Measurements from ENCODE around the gene EIF2AK3. TPM values are rescaled to one million over a fixed set of nuclear protein-coding genes. Genes with fewer than 3 reads are reported as not detected.

EIF2AK3 gene
- total and polyA plus RNA-seq, 2 of the 4 experiments (the other 2 are of a cell fraction): 7.9 to 22.8 TPM

DNA sequence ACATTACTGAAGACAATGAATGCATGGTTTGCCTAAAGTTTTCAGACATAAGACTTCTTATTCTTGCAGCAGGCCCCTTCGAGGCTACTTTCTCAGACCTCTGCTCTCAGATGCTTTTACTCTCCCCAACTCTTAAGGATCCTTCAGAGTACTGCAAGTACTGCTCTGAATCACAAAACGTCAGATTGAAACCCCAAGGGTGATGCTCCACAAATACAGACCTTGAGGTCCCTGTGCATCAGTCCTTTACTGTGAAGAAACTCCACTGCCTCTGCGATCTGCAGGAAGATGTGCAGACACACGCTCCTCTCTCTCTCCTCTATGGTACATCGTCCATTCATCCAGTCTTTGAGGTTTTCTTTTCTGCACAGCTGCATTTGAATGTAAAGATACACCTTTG lies 52.8 kb downstream of the EIF2AK3 start:
- no peaks in the 10 kb centered on the region for H3K27me3 ChIP-seq (ENCODE audit: control insufficient read depth, insufficient read depth, low read length)
- H3K9me1 ChIP-seq (ENCODE audit: insufficient read depth, low read length): peaks cover 2% of the 10 kb centered on the region
- intact Hi-C loops (cut with micrococcal nuclease) (no loop called here), dilution Hi-C loops (cut with HindIII; ENCODE audit: low sequenced_read_pairs, unreplicated experiment) (no loop called here), in situ Hi-C loops (cut with MboI; ENCODE audit: low sequenced_read_pairs) (no loop called here)
- H3K36me3 ChIP-seq (ENCODE audit: control insufficient read depth, insufficient read depth, low read length): peaks cover 38% of the 10 kb centered on the region
- H2BK5ac ChIP-seq (ENCODE audit: low read depth, low read length, poor library complexity, severe bottlenecking): no peak overlapping the region
- peaks cover 2% of the 10 kb centered on the region; the same call in 1 of the 2 replicates for H3K4me1 ChIP-seq (ENCODE audit: control insufficient read depth, insufficient read depth, low read length)
- H3K9me3 ChIP-seq (ENCODE audit: control insufficient read depth, insufficient read depth, low read length): no peaks in the 10 kb centered on the region
- H3K27ac ChIP-seq (ENCODE audit: insufficient read depth, low read length): no peak overlapping the region
- no peak for DNase-seq
- H3K14ac ChIP-seq (replicated peaks; ENCODE audit: low read depth, low read length): no peak overlapping the region
- H3K56ac ChIP-seq (ENCODE audit: extremely low read depth, insufficient read depth, low read length): no peak overlapping the region
- POLR2A ChIA-PET (ENCODE audit: unreplicated experiment): no interaction called here
- no peaks in the 10 kb centered on the region for H4K20me1 ChIP-seq (ENCODE audit: insufficient read depth, low read length)
- WGBS, 2 experiments (ENCODE audit: extremely low coverage in 2 of 2, insufficient read length in 1 of 2): no CpG with 5 or more reads among the region's 5 CpGs
- H2BK120ac ChIP-seq (ENCODE audit: low read depth, low read length): no peak overlapping the region
- H2BK20ac ChIP-seq (ENCODE audit: low read depth, low read length): no peak overlapping the region
- CTCF ChIA-PET: no interaction called here
- peaks cover 12 to 16% of the 10 kb centered on the region in 2 experiments for H3K79me1 ChIP-seq (ENCODE audit: low read depth in 1 of 2, low read length in 2 of 2)
- no peak overlapping the region for H2BK15ac ChIP-seq (ENCODE audit: low read depth, low read length)
- H4K91ac ChIP-seq (ENCODE audit: insufficient read depth, low read depth, low read length): no peak overlapping the region
- no TSS peak for BruUV-seq (replicated peaks)
- H3K4me3 ChIP-seq (ENCODE audit: insufficient read depth, low read depth, low read length): no peak overlapping the region
- H3K9ac ChIP-seq (ENCODE audit: low read depth, low read length): no peak overlapping the region
- no peak overlapping the region for H2AFZ ChIP-seq (replicated peaks; ENCODE audit: low read length, poor library complexity)
- no peak overlapping the region for H3K4me2 ChIP-seq (ENCODE audit: low read depth, low read length)
- no peak overlapping the region for H4K5ac ChIP-seq (ENCODE audit: low read depth, low read length)
- ATAC-seq (ENCODE audit: low read depth): no peak
- H3K23ac ChIP-seq (ENCODE audit: low read depth, low read length): no peak overlapping the region
- no peak overlapping the region for H2AK9ac ChIP-seq (replicated peaks; ENCODE audit: low read depth, low read length, poor library complexity)
- TF ChIP-seq MAZ (IDR thresholded peaks at IDR 0.05; ENCODE audit: borderline replicate concordance, low read depth, low read length) (no peak), BHLHE40 (IDR thresholded peaks at IDR 0.05; ENCODE audit: low read depth, low read length) (no peak), RFX5 (IDR thresholded peaks at IDR 0.05; ENCODE audit: low read depth, low read length) (no peak), MAFK (IDR thresholded peaks at IDR 0.05; ENCODE audit: low read depth, low read length) (no peak), NFE2L2 (IDR thresholded peaks at IDR 0.05; ENCODE audit: low read depth, low read length) (no peak), RAD21 (IDR thresholded peaks at IDR 0.05; ENCODE audit: low read length) (no peak), MXI1 (IDR thresholded peaks at IDR 0.05; ENCODE audit: borderline replicate concordance, low read depth, low read length) (no peak), SMC3 (IDR thresholded peaks at IDR 0.05; ENCODE audit: low read depth, low read length) (no peak), CHD1 (IDR thresholded peaks at IDR 0.05; ENCODE audit: low read depth, low read length) (no peak), RCOR1 (IDR thresholded peaks at IDR 0.05; ENCODE audit: insufficient replicate concordance, low read length) (no peak)
- TF ChIP-seq, protein P1, sequence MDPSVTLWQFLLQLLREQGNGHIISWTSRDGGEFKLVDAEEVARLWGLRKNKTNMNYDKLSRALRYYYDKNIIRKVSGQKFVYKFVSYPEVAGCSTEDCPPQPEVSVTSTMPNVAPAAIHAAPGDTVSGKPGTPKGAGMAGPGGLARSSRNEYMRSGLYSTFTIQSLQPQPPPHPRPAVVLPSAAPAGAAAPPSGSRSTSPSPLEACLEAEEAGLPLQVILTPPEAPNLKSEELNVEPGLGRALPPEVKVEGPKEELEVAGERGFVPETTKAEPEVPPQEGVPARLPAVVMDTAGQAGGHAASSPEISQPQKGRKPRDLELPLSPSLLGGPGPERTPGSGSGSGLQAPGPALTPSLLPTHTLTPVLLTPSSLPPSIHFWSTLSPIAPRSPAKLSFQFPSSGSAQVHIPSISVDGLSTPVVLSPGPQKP (IDR thresholded peaks at IDR 0.05; ENCODE audit: borderline replicate concordance, low read depth, low read length): no peak
- TF ChIP-seq, protein P2, sequence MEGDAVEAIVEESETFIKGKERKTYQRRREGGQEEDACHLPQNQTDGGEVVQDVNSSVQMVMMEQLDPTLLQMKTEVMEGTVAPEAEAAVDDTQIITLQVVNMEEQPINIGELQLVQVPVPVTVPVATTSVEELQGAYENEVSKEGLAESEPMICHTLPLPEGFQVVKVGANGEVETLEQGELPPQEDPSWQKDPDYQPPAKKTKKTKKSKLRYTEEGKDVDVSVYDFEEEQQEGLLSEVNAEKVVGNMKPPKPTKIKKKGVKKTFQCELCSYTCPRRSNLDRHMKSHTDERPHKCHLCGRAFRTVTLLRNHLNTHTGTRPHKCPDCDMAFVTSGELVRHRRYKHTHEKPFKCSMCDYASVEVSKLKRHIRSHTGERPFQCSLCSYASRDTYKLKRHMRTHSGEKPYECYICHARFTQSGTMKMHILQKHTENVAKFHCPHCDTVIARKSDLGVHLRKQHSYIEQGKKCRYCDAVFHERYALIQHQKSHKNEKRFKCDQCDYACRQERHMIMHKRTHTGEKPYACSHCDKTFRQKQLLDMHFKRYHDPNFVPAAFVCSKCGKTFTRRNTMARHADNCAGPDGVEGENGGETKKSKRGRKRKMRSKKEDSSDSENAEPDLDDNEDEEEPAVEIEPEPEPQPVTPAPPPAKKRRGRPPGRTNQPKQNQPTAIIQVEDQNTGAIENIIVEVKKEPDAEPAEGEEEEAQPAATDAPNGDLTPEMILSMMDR (conservative IDR thresholded peaks at IDR 0.05; ENCODE audit: low read depth, low read length): no peak
- TF ChIP-seq, protein P3, sequence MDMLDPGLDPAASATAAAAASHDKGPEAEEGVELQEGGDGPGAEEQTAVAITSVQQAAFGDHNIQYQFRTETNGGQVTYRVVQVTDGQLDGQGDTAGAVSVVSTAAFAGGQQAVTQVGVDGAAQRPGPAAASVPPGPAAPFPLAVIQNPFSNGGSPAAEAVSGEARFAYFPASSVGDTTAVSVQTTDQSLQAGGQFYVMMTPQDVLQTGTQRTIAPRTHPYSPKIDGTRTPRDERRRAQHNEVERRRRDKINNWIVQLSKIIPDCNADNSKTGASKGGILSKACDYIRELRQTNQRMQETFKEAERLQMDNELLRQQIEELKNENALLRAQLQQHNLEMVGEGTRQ (IDR thresholded peaks at IDR 0.05; ENCODE audit: low read depth, low read length): no peak
- no peak overlapping the region for H3K18ac ChIP-seq (ENCODE audit: low read depth, low read length)
- H2AK5ac ChIP-seq (ENCODE audit: low read depth, low read length): no peak overlapping the region
- no peak overlapping the region for H3K4ac ChIP-seq (ENCODE audit: low read depth, low read length)
- H4K8ac ChIP-seq (ENCODE audit: low read depth in 2 of 2, low read length in 2 of 2): no peak overlapping the region
